ENCODE results near the gene TGFB1I1.
A peak's percentile ranks its signal among the peaks of the same experiment; 100 is the strongest.

The TGFB1I1 gene

GRCh38 chr16:31459687-31460581, 12.0 kb upstream of the TGFB1I1 start:
- FAIRE-seq (peak; percentile 43), DNase-seq (ENCODE audit: insufficient read length, low spot score) (peak; percentile 86)
- peak; percentile 35; the same call in 1 of the 2 replicates for TF ChIP-seq POLR2A (IDR thresholded peaks at IDR 0.05; ENCODE audit: low read depth, low read length)

GRCh38 chr16:31460582-31461002, 11.4 kb upstream of the TGFB1I1 start:
- FAIRE-seq (no peak), DNase-seq (ENCODE audit: insufficient read length, low spot score) (no peak)
- no peak for TF ChIP-seq POLR2A (IDR thresholded peaks at IDR 0.05; ENCODE audit: low read depth, low read length)

- no peak for FAIRE-seq
- DNase-seq (ENCODE audit: insufficient read length, low spot score), result no peak
- TF ChIP-seq POLR2A (IDR thresholded peaks at IDR 0.05; ENCODE audit: low read depth, low read length), result no peak
Measured at GRCh38 chr16:31461201-31461920, 10.6 kb upstream of the TGFB1I1 start.

- TF ChIP-seq POLR2A (IDR thresholded peaks at IDR 0.05; ENCODE audit: low read depth, low read length), result no peak
- DNase-seq (ENCODE audit: insufficient read length, low spot score) (no peak), FAIRE-seq (no peak)
Measured at GRCh38 chr16:31461921-31462804, 9.8 kb upstream of the TGFB1I1 start.

- DNase-seq (ENCODE audit: insufficient read length, low spot score) (no peak), FAIRE-seq (no peak)
- TF ChIP-seq POLR2A (IDR thresholded peaks at IDR 0.05; ENCODE audit: low read depth, low read length), result no peak
Measured at GRCh38 chr16:31464348-31464769, 7.6 kb upstream of the TGFB1I1 start.

GRCh38 chr16:31464781-31465260, 7.1 kb upstream of the TGFB1I1 start:
- FAIRE-seq, result no peak
- no peak for TF ChIP-seq POLR2A (IDR thresholded peaks at IDR 0.05; ENCODE audit: low read depth, low read length)
- no peak for DNase-seq (ENCODE audit: insufficient read length, low spot score)

- FAIRE-seq, result no peak
Measured at GRCh38 chr16:31465788-31466370, 6.1 kb upstream of the TGFB1I1 start.

GRCh38 chr16:31466381-31466841, 5.5 kb upstream of the TGFB1I1 start:
- no peak for DNase-seq (ENCODE audit: insufficient read length, low spot score)
- FAIRE-seq, result no peak
- TF ChIP-seq POLR2A (IDR thresholded peaks at IDR 0.05; ENCODE audit: low read depth, low read length), result no peak

More at GRCh38 chr16:31465788-31466370, 6.1 kb upstream of the TGFB1I1 start:
- no peak for DNase-seq (ENCODE audit: insufficient read length, low spot score)
- no peak for TF ChIP-seq POLR2A (IDR thresholded peaks at IDR 0.05; ENCODE audit: low read depth, low read length)

GRCh38 chr16:31467151-31467773, 4.7 kb upstream of the TGFB1I1 start:
- FAIRE-seq (no peak), DNase-seq (ENCODE audit: insufficient read length, low spot score) (no peak)
- TF ChIP-seq POLR2A (IDR thresholded peaks at IDR 0.05; ENCODE audit: low read depth, low read length), result no peak

GRCh38 chr16:31467858-31468257, 4.1 kb upstream of the TGFB1I1 start:
- no peak for DNase-seq (ENCODE audit: insufficient read length, low spot score)
- no peak for TF ChIP-seq POLR2A (IDR thresholded peaks at IDR 0.05; ENCODE audit: low read depth, low read length)
- no peak for FAIRE-seq

GRCh38 chr16:31470615-31471014, 1.3 kb upstream of the TGFB1I1 start:
- TF ChIP-seq POLR2A (IDR thresholded peaks at IDR 0.05; ENCODE audit: low read depth, low read length), result no peak
- DNase-seq (ENCODE audit: insufficient read length, low spot score) (no peak), FAIRE-seq (no peak)

GRCh38 chr16:31471241-31471874, 594 bp upstream of the TGFB1I1 start:
- DNase-seq (ENCODE audit: insufficient read length, low spot score) (no peak), FAIRE-seq (no peak)
- no peak for TF ChIP-seq POLR2A (IDR thresholded peaks at IDR 0.05; ENCODE audit: low read depth, low read length)

All from H54 (cell line).